Loucy (cell line): ENCODE data around the gene NFIL3.

Experiments
- H2AFZ ChIP-seq: fragments of 200-600 bp; sonication (generic); 2 replicates; pipeline ENCODE4 v1.6.0; 2016; ENCODE audit warnings: antibody characterized with exemption, mild to moderate bottlenecking, low read length, moderate library complexity
- H3F3A ChIP-seq: fragments of 200-600 bp; 2 replicates; pipeline ENCODE4 v1.6.0; 2016; ENCODE audit warnings: antibody characterized with exemption, low read depth, mild to moderate bottlenecking
- H3K27me3 ChIP-seq: fragments of 200-600 bp; sonication (generic); 2 replicates; pipeline ENCODE4 v1.6.1; 2014; ENCODE audit warnings: low read length, mild to moderate bottlenecking; ENCODE audit not compliant: insufficient read depth, poor library complexity, severe bottlenecking
- H3K36me3 ChIP-seq: fragments of 200-600 bp; sonication (generic); 2 replicates; pipeline ENCODE4 v1.6.1; 2016; ENCODE audit warnings: low read length; ENCODE audit not compliant: insufficient read depth
- H3K4me1 ChIP-seq: fragments of 200-600 bp; sonication (generic); 2 replicates; pipeline ENCODE4 v1.5.1; 2014; ENCODE audit warnings: low read length, mild to moderate bottlenecking; ENCODE audit not compliant: insufficient read depth, poor library complexity, severe bottlenecking
- H3K4me2 ChIP-seq: fragments of 200-600 bp; sonication (generic); 2 replicates; pipeline ENCODE4 v1.6.0; 2014; ENCODE audit warnings: antibody characterized with exemption, low read length, low read depth, mild to moderate bottlenecking; ENCODE audit not compliant: poor library complexity, severe bottlenecking
- H3K4me3 ChIP-seq: fragments of 200-600 bp; sonication (generic); 2 replicates; pipeline ENCODE4 v1.5.1; 2014; ENCODE audit warnings: low read length, mild to moderate bottlenecking, mixed read lengths; ENCODE audit not compliant: poor library complexity, severe bottlenecking
- H3K79me2 ChIP-seq: fragments of 200-600 bp; sonication (generic); 2 replicates; pipeline ENCODE4 v1.6.1; 2014; ENCODE audit warnings: low read length; ENCODE audit not compliant: insufficient read depth
- H3K9ac ChIP-seq: fragments of 200-600 bp; sonication (generic); 2 replicates; pipeline ENCODE4 v1.6.0; 2014; ENCODE audit warnings: mild to moderate bottlenecking, low read depth, low read length, moderate library complexity; ENCODE audit not compliant: poor library complexity, severe bottlenecking
- H3K9me2 ChIP-seq: fragments of 200-600 bp; sonication (generic); replicated peaks from 2 replicates; pipeline ENCODE4 v1.6.1; 2016; ENCODE audit warnings: low read depth, low read length, mixed read lengths
- H3K9me3 ChIP-seq: fragments of 200-600 bp; sonication (generic); 2 replicates; pipeline ENCODE4 v1.6.1; 2014; ENCODE audit warnings: mild to moderate bottlenecking, antibody characterized with exemption, low read length, low read depth; ENCODE audit not compliant: insufficient read depth
- H4K20me1 ChIP-seq: fragments of 200-600 bp; sonication (generic); 2 replicates; pipeline ENCODE4 v1.6.0; 2014; ENCODE audit warnings: antibody characterized with exemption, low read length, mild to moderate bottlenecking; ENCODE audit not compliant: insufficient read depth, poor library complexity, severe bottlenecking
- CTCF ChIP-seq: fragments of 200-600 bp; sonication (generic); conservative IDR thresholded peaks from 2 replicates; pipeline ENCODE4 v1.5.1; 2014; ENCODE audit warnings: mild to moderate bottlenecking, antibody characterized with exemption, low read length
- EZH2phosphoT487 ChIP-seq: fragments of 200-600 bp; IDR thresholded peaks from 2 replicates; pipeline ENCODE4 v1.6.1; 2018; ENCODE audit warnings: antibody characterized with exemption, mild to moderate bottlenecking, moderate library complexity, borderline replicate concordance

The NFIL3 gene

GRCh38 chr9:91364005-91364404 lies 59.6 kb downstream of the NFIL3 start:
- peaks cover 5% of the 10 kb centered on the region; the same call in 1 of the 2 replicates for H3K9me3 ChIP-seq
- no peak overlapping the region for H3K9ac ChIP-seq
- TF ChIP-seq CTCF: no peak
- no peak for TF ChIP-seq EZH2phosphoT487
- no peak overlapping the region for H2AFZ ChIP-seq
- H3K4me1 ChIP-seq: peaks cover 21% of the 10 kb centered on the region
- H4K20me1 ChIP-seq: peaks cover 17% of the 10 kb centered on the region
- H3K79me2 ChIP-seq: peaks cover 26% of the 10 kb centered on the region
- no peaks in the 10 kb centered on the region for H3F3A ChIP-seq
- H3K36me3 ChIP-seq: no peaks in the 10 kb centered on the region
- H3K27me3 ChIP-seq: no peaks in the 10 kb centered on the region
- no peaks in the 10 kb centered on the region for H3K9me2 ChIP-seq
- no peak overlapping the region for H3K4me2 ChIP-seq
- no peak overlapping the region for H3K4me3 ChIP-seq

DNA sequence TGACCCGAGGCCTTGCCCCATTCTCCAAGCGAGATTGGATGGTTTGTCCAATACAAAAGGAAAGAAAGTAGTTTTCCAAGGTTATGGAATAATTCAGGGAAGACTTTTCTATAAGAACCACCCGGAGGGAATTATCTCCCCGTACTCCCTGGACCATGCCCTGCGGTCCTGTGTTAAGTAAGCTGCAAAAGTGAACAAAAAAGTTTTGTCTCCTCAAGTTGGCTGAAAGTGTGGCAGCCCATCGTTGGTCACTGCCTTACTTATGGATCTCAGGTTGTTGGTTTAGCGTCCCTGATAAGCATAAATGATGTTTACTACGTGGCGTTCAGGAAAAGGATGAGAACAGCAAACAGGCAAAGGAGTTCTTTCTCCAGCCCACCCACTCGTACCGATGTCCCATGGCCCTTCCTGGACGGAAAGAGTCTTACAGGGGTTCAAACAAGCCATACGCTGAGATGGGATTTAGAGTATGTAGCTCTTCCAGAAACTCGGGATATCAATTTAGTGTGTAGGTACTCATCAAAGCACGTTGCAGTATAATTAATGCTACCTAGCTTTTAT lies 61.5 kb downstream of the NFIL3 start:
- peak overlapping the region; percentile 84 for H3K4me3 ChIP-seq
- no peaks in the 10 kb centered on the region for H3K9me2 ChIP-seq
- peaks cover 33% of the 10 kb centered on the region for H4K20me1 ChIP-seq
- TF ChIP-seq EZH2phosphoT487 (no peak), CTCF (no peak)
- H3K9ac ChIP-seq: peak overlapping the region; percentile 74
- H3K79me2 ChIP-seq: peaks cover 44% of the 10 kb centered on the region
- peak overlapping the region; percentile 91 for H3K4me2 ChIP-seq
- no peaks in the 10 kb centered on the region for H3K36me3 ChIP-seq
- peak overlapping the region; percentile 99 for H2AFZ ChIP-seq
- H3K9me3 ChIP-seq: peaks cover 5% of the 10 kb centered on the region; the same call in 1 of the 2 replicates
- H3K27me3 ChIP-seq: no peaks in the 10 kb centered on the region
- H3K4me1 ChIP-seq: peaks cover 38% of the 10 kb centered on the region
- H3F3A ChIP-seq: no peaks in the 10 kb centered on the region

- H3F3A ChIP-seq: no peaks in the 10 kb centered on the region
- peak within 1 kb of the TSS; percentile 84 for H3K4me3 ChIP-seq
- no peak for TF ChIP-seq EZH2phosphoT487
- no peak for TF ChIP-seq CTCF
- H3K9me3 ChIP-seq: peaks cover 5% of the 10 kb centered on the region; the same call in 1 of the 2 replicates
- H3K9ac ChIP-seq: peak within 1 kb of the TSS; percentile 74
- H4K20me1 ChIP-seq: peaks cover 37% of the 10 kb centered on the region
- peak within 1 kb of the TSS; percentile 91 for H3K4me2 ChIP-seq
- no peaks in the 10 kb centered on the region for H3K9me2 ChIP-seq
- H3K79me2 ChIP-seq: peaks cover 50% of the 10 kb centered on the region
- peak within 1 kb of the TSS; percentile 99 for H2AFZ ChIP-seq
- H3K4me1 ChIP-seq: peaks cover 45% of the 10 kb centered on the region
- no peaks in the 10 kb centered on the region for H3K27me3 ChIP-seq
- H3K36me3 ChIP-seq: no peaks in the 10 kb centered on the region
Measured at GRCh38 chr9:91361291-91362050, 62.2 kb downstream of the NFIL3 start, which contains the start of gene AUH. AUH (minus strand) TSS chr9:91361918; CDS start chr9:91361889, 29 bp downstream.
